HG02981 (cell line): ENCODE data around the gene AKAP9.
"Not testable (repeated sequence)": the region's sequence is repeated elsewhere in the genome, so short reads cannot be mapped to it uniquely, and the experiment has no call there.

Experiments used
- ATAC-seq: cut with Tn5 transposase; IDR thresholded peaks from one replicate; pipeline ENCODE4 v1.9.1; 2021; ENCODE audit warnings: mild to moderate bottlenecking, moderate library complexity; ENCODE audit not compliant: unreplicated experiment

Gene AKAP9

GRCh38 chr7:92131093-92131492 lies 190.4 kb downstream of the AKAP9 start:
- ATAC-seq, result no peak

GRCh38 chr7:92131764-92132330 lies 191.2 kb downstream of the AKAP9 start:
- ATAC-seq, result no peak

- ATAC-seq, result peak; percentile 19
Measured at GRCh38 chr7:92133133-92133736, 192.6 kb downstream of the AKAP9 start.

- peak; percentile 17 for ATAC-seq
Measured at GRCh38 chr7:92133737-92134270, 193.1 kb downstream of the AKAP9 start.

- peak; percentile 90 for ATAC-seq
Measured at GRCh38 chr7:92134271-92135051, 193.8 kb downstream of the AKAP9 start, which contains the start of gene CYP51A1. Gene CYP51A1, minus strand, starts transcription at chr7:92134477. Its CDS starts 113 bp downstream, at chr7:92134364.

GRCh38 chr7:92135052-92135889 lies 194.6 kb downstream of the AKAP9 start:
- peak; percentile 5 for ATAC-seq

GRCh38 chr7:92137557-92137956 lies 196.9 kb downstream of the AKAP9 start:
- ATAC-seq, result no peak

- ATAC-seq, result no peak
Measured at GRCh38 chr7:92141161-92141560, 200.5 kb downstream of the AKAP9 start.

- not testable (repeated sequence) for ATAC-seq
Measured at GRCh38 chr7:92142791-92143190, 202.1 kb downstream of the AKAP9 start.

GRCh38 chr7:92143192-92143880 lies 202.7 kb downstream of the AKAP9 start:
- ATAC-seq, result not testable (repeated sequence)

- no peak for ATAC-seq
Measured at GRCh38 chr7:92149736-92150239, 209.1 kb downstream of the AKAP9 start.

- ATAC-seq, result no peak
Measured at GRCh38 chr7:92150450-92151017, 209.9 kb downstream of the AKAP9 start.

- no peak for ATAC-seq
Measured at GRCh38 chr7:92155108-92155739, 214.6 kb downstream of the AKAP9 start.

- no peak for ATAC-seq
Measured at GRCh38 chr7:92156990-92157389, 216.3 kb downstream of the AKAP9 start.

- ATAC-seq, result peak; percentile 96
Measured at GRCh38 chr7:92158660-92159575, 218.3 kb downstream of the AKAP9 start.
